Measurements from ENCODE around the gene STK24.

The STK24 gene

GRCh38 chr13:98403076-98403475 is 173.8 kb downstream of the STK24 start:
- FAIRE-seq (no peak), DNase-seq (ENCODE audit: insufficient read length, low spot score) (no peak)
- no peak for TF ChIP-seq POLR2A (IDR thresholded peaks at IDR 0.05; ENCODE audit: low read depth, low read length)

- DNase-seq (ENCODE audit: insufficient read length, low spot score), result no peak
- no peak for TF ChIP-seq POLR2A (IDR thresholded peaks at IDR 0.05; ENCODE audit: low read depth, low read length)
- no peak for FAIRE-seq
Observed at GRCh38 chr13:98401934-98402333, 175.0 kb downstream of the STK24 start.

- DNase-seq (ENCODE audit: insufficient read length, low spot score) (no peak), FAIRE-seq (no peak)
- no peak for TF ChIP-seq POLR2A (IDR thresholded peaks at IDR 0.05; ENCODE audit: low read depth, low read length)
Observed at GRCh38 chr13:98399756-98400155, 177.2 kb downstream of the STK24 start.

GRCh38 chr13:98398581-98398980 is 178.3 kb downstream of the STK24 start:
- FAIRE-seq, result no peak
- TF ChIP-seq POLR2A (IDR thresholded peaks at IDR 0.05; ENCODE audit: low read depth, low read length), result no peak

GRCh38 chr13:98397861-98398260 is 179.0 kb downstream of the STK24 start:
- no peak for TF ChIP-seq POLR2A (IDR thresholded peaks at IDR 0.05; ENCODE audit: low read depth, low read length)
- FAIRE-seq, result no peak
- no peak for DNase-seq (ENCODE audit: insufficient read length, low spot score)

More at GRCh38 chr13:98398581-98398980, 178.3 kb downstream of the STK24 start:
- no peak for DNase-seq (ENCODE audit: insufficient read length, low spot score)

- DNase-seq (ENCODE audit: insufficient read length, low spot score) (no peak), FAIRE-seq (no peak)
- TF ChIP-seq POLR2A (IDR thresholded peaks at IDR 0.05; ENCODE audit: low read depth, low read length), result no peak
Observed at GRCh38 chr13:98397221-98397620, 179.7 kb downstream of the STK24 start.

GRCh38 chr13:98396071-98396710 is 180.7 kb downstream of the STK24 start:
- peak; percentile 68 for FAIRE-seq
- no peak for DNase-seq (ENCODE audit: insufficient read length, low spot score)
- no peak for TF ChIP-seq POLR2A (IDR thresholded peaks at IDR 0.05; ENCODE audit: low read depth, low read length)
